Kidney (tissue), 14 donors: ENCODE results near the gene COL23A1. TPM values are rescaled to one million over a fixed set of nuclear protein-coding genes. Genes with fewer than 3 reads are reported as not detected.
A peak's percentile ranks its signal among the peaks of the same experiment; 100 is the strongest.

ENCODE experiments used
- DNase-seq, 5 donors: peaks; one replicate each; pipeline ENCODE4 v3.0.0-alpha.2; 2013 to 2020
- FAIRE-seq: peaks from 2 replicates; lab custom pipeline; 2012; peaks lifted over from hg19 to GRCh38; lab: Jason Lieb, UNC
- H3K27ac ChIP-seq, 2 donors: one replicate each; pipeline ENCODE4 v1.7.0; 2013; ENCODE audit warnings: low read depth in 2 of 2, low read length in 2 of 2, inconsistent platforms in 1 of 2
- H3K27me3 ChIP-seq: one replicate; pipeline ENCODE4 v1.7.1; 2013; ENCODE audit warnings: low read length, inconsistent platforms; ENCODE audit not compliant: control insufficient read depth, insufficient read depth
- H3K36me3 ChIP-seq, 3 donors: one replicate each; pipeline versions ENCODE4 v1.7.0 to v1.7.1; 2013; ENCODE audit warnings: low read length in 3 of 3, control low read depth in 1 of 3, inconsistent platforms in 1 of 3; ENCODE audit not compliant: insufficient read depth in 3 of 3, control insufficient read depth in 2 of 3
- H3K4me1 ChIP-seq, 3 donors: one replicate each; pipeline versions ENCODE4 v1.7.0 to v1.7.1; 2013; ENCODE audit warnings: low read length in 3 of 3, inconsistent platforms in 1 of 3, low read depth in 1 of 3; ENCODE audit not compliant: control insufficient read depth in 2 of 3, insufficient read depth in 2 of 3
- H3K4me3 ChIP-seq, 3 donors: one replicate each; pipeline versions ENCODE4 v1.7.0 to v1.8.1; 2013; ENCODE audit warnings: low read length in 3 of 3, control low read depth in 1 of 3, inconsistent platforms in 1 of 3
- H3K9ac ChIP-seq, 3 donors: one replicate each; pipeline versions ENCODE4 v1.7.0 to v1.7.1; 2013; ENCODE audit warnings: low read length in 3 of 3, control low read depth in 1 of 3, inconsistent platforms in 1 of 3
- H3K9me3 ChIP-seq, 3 donors: one replicate each; pipeline versions ENCODE4 v1.7.0 to v1.7.1; 2013; ENCODE audit warnings: low read length in 3 of 3, control low read depth in 1 of 3, inconsistent platforms in 1 of 3; ENCODE audit not compliant: control insufficient read depth in 2 of 3, insufficient read depth in 1 of 3
- intact Hi-C: fragments of 100-400 bp; cut with DNase I; formaldehyde crosslinking; loops from one replicate; pipeline ENCODE4 v1.11.1; 2022
- polyA plus RNA-seq: library from polyadenylated mRNA; stranded (reverse); fragments of 350-450 nt; fragmentation: Illumina TruSeq; extraction: RNeasy Lipid Tissue Mini Kit (QIAGEN cat#74804); gene quantifications from one replicate; pipeline ENCODE4 v1.2.3, GENCODE V29; 2014; ENCODE audit warnings: low read depth, low replicate concordance; ENCODE audit not compliant: insufficient read depth
- total RNA-seq: library from RNA; stranded (reverse); fragmentation: NEBNext Ultra II Directional; extraction: Animal tissue kit (Norgen Biotek cat#: 25700); gene quantifications from one replicate; pipeline ENCODE4 v1.2.1, GENCODE V29; 2021
- TF ChIP-seq, protein P1 (sequence below): IDR thresholded peaks from 3 replicates; pipeline ENCODE4 v1.5.1; 2012; ENCODE audit warnings: mild to moderate bottlenecking, moderate library complexity, borderline replicate concordance; ENCODE audit not compliant: insufficient read depth; ENCODE audit errors: extremely low read depth
- donor health status: control.
- donor health status: control.
- donor health status: control.
- donor health status: control.
- donor health status: control.
- donor health status: DM: yes; HTN: yes; CAD: no.
- donor health status: Normal renal cell carcinoma (clear cell type).

The COL23A1 gene
- total and polyA plus RNA-seq, 2 donors from 2014 or later, result 4.1 to 8.7 TPM

GRCh38 chr5:178422400-178422775 lies 167.8 kb downstream of the COL23A1 start:
- Histone ChIP-seq H3K4me1 (no peaks in the 10 kb centered on the region), H3K27ac (no peak overlapping the region), H3K4me3 (no peak overlapping the region), H3K36me3 (no peaks in the 10 kb centered on the region), H3K9me3 (no peaks in the 10 kb centered on the region), H3K9ac (no peak overlapping the region), H3K27me3 (no peaks in the 10 kb centered on the region)
- FAIRE-seq (no peak), DNase-seq (peak in 1 of 5 donors; percentile 44)
- intact Hi-C loops, result no loop called here
- TF ChIP-seq, protein P1, sequence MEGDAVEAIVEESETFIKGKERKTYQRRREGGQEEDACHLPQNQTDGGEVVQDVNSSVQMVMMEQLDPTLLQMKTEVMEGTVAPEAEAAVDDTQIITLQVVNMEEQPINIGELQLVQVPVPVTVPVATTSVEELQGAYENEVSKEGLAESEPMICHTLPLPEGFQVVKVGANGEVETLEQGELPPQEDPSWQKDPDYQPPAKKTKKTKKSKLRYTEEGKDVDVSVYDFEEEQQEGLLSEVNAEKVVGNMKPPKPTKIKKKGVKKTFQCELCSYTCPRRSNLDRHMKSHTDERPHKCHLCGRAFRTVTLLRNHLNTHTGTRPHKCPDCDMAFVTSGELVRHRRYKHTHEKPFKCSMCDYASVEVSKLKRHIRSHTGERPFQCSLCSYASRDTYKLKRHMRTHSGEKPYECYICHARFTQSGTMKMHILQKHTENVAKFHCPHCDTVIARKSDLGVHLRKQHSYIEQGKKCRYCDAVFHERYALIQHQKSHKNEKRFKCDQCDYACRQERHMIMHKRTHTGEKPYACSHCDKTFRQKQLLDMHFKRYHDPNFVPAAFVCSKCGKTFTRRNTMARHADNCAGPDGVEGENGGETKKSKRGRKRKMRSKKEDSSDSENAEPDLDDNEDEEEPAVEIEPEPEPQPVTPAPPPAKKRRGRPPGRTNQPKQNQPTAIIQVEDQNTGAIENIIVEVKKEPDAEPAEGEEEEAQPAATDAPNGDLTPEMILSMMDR, result no peak

GRCh38 chr5:178421699-178422399 lies 168.3 kb downstream of the COL23A1 start:
- H3K9ac ChIP-seq, result no peak overlapping the region

DNA sequence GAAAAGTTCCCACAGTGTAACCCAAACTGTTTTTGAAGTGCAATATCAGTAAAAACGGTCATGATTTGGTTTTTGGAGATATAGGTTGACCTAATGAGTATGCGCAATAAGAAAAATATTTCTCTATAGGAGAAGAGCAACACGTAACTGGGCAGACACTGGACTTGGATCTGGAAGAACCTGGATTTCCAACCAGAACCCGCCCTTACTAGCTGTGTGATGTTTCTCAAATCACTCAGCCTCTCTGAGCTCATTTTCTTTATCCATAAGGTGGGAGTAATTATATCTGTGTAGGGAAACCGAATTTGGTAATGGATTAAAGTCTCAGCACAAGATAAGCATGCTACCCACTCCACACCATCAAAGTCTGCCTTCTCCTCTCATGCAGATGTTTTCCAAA lies 169.1 kb downstream of the COL23A1 start:
- no peak overlapping the region for H3K4me3 ChIP-seq
- no peak overlapping the region for H3K9ac ChIP-seq
- no peak for FAIRE-seq
- no peak for DNase-seq
- no peak overlapping the region for H3K27ac ChIP-seq
- no peaks in the 10 kb centered on the region for H3K27me3 ChIP-seq
- H3K9me3 ChIP-seq, result no peaks in the 10 kb centered on the region
- no peaks in the 10 kb centered on the region for H3K36me3 ChIP-seq
- TF ChIP-seq, protein P1, result no peak
- intact Hi-C loops, result no loop called here
- H3K4me1 ChIP-seq, result no peaks in the 10 kb centered on the region

More at GRCh38 chr5:178421699-178422399, 168.3 kb downstream of the COL23A1 start:
- H3K27me3 ChIP-seq, result no peaks in the 10 kb centered on the region
- TF ChIP-seq, protein P1, result no peak
- DNase-seq, result peak in 1 of 5 donors; percentile 16
- FAIRE-seq, result no peak
- H3K4me3 ChIP-seq, result no peak overlapping the region
- H3K36me3 ChIP-seq, result no peaks in the 10 kb centered on the region
- intact Hi-C loops, result no loop called here
- H3K4me1 ChIP-seq, result no peaks in the 10 kb centered on the region
- no peaks in the 10 kb centered on the region for H3K9me3 ChIP-seq
- no peak overlapping the region for H3K27ac ChIP-seq

GRCh38 chr5:178420354-178420781 lies 169.8 kb downstream of the COL23A1 start:
- peak in 4 of 5 donors; percentile 44 to 83 (median 52) for DNase-seq
- Histone ChIP-seq H3K27ac (no peak overlapping the region), H3K36me3 (no peaks in the 10 kb centered on the region), H3K4me1 (no peaks in the 10 kb centered on the region), H3K4me3 (no peak overlapping the region), H3K27me3 (no peaks in the 10 kb centered on the region), H3K9me3 (no peaks in the 10 kb centered on the region), H3K9ac (no peak overlapping the region)
- no peak for FAIRE-seq
- TF ChIP-seq, protein P1, result no peak
- intact Hi-C loops, result no loop called here
